GM23338 (cell line): ENCODE measurements around the gene PAX6. TPM values are rescaled to one million over a fixed set of nuclear protein-coding genes. Genes with fewer than 3 reads are reported as not detected.

Experiments
- ATAC-seq: fragments of 200-7000 bp; cut with Tn5 transposase; 3 replicates; pipeline ENCODE4 v1.9.1; 2020
- DNase-seq: peaks from one replicate; pipeline ENCODE4 v3.0.0-alpha.2; 2015; ENCODE audit warnings: low spot score
- H2AFZ ChIP-seq: fragments of 200-600 bp; sonication (generic); 2 replicates; pipeline ENCODE4 v1.8.0; 2016; ENCODE audit warnings: antibody characterized with exemption, mild to moderate bottlenecking, moderate library complexity
- H3F3A ChIP-seq: fragments of 200-600 bp; sonication (generic); replicated peaks from 2 replicates; pipeline ENCODE4 v1.8.0; 2017; ENCODE audit warnings: antibody characterized with exemption, mixed run types, low read depth
- H3K27ac ChIP-seq: fragments of 200-600 bp; sonication (generic); 2 replicates; pipeline ENCODE4 v1.6.1; 2016; ENCODE audit warnings: low read depth
- H3K27me3 ChIP-seq: fragments of 200-600 bp; sonication (generic); 2 replicates; pipeline ENCODE4 v1.8.0; 2016; ENCODE audit warnings: mild to moderate bottlenecking, mixed run types, moderate library complexity; ENCODE audit not compliant: insufficient read depth
- H3K36me3 ChIP-seq: fragments of 200-600 bp; sonication (generic); 2 replicates; pipeline ENCODE4 v1.8.0; 2016; ENCODE audit warnings: mild to moderate bottlenecking; ENCODE audit not compliant: insufficient read depth
- H3K4me1 ChIP-seq: fragments of 200-600 bp; sonication (generic); 2 replicates; pipeline ENCODE4 v1.8.0; 2016; ENCODE audit warnings: mild to moderate bottlenecking, moderate library complexity; ENCODE audit not compliant: insufficient read depth
- H3K4me2 ChIP-seq: fragments of 200-600 bp; sonication (generic); 2 replicates; pipeline ENCODE4 v1.7.1; 2017; ENCODE audit warnings: mixed run types
- H3K4me3 ChIP-seq: fragments of 200-600 bp; sonication (generic); 2 replicates; pipeline ENCODE4 v1.6.1; 2016; ENCODE audit warnings: mixed run types
- H3K79me2 ChIP-seq: fragments of 200-600 bp; sonication (generic); replicated peaks from 2 replicates; pipeline ENCODE4 v1.8.0; 2017; ENCODE audit warnings: mild to moderate bottlenecking; ENCODE audit not compliant: insufficient read depth
- H3K9me2 ChIP-seq: fragments of 200-600 bp; sonication (generic); 2 replicates; pipeline ENCODE4 v1.8.0; 2017; ENCODE audit not compliant: insufficient read depth
- H4K20me1 ChIP-seq: fragments of 200-600 bp; sonication (generic); replicated peaks from 2 replicates; pipeline ENCODE4 v1.8.0; 2017; ENCODE audit warnings: mild to moderate bottlenecking; ENCODE audit not compliant: insufficient read depth
- H3K27ac Mint-ChIP-seq: 2 replicates; pipeline ENCODE4 v1.8.0; 2020; ENCODE audit warnings: inconsistent platforms, mild to moderate bottlenecking, moderate library complexity, mixed read lengths
- H3K27me3 Mint-ChIP-seq: 3 replicates; pipeline ENCODE4 v1.8.0; 2022; ENCODE audit warnings: low read depth, mild to moderate bottlenecking, moderate library complexity, mixed read lengths, inconsistent platforms; ENCODE audit not compliant: insufficient read depth, poor library complexity
- H3K36me3 Mint-ChIP-seq: 3 replicates; pipeline ENCODE4 v1.8.0; 2021; ENCODE audit warnings: low read depth, mild to moderate bottlenecking, inconsistent platforms, moderate library complexity, mixed read lengths
- H3K4me1 Mint-ChIP-seq: 3 replicates; pipeline ENCODE4 v1.8.0; 2020; ENCODE audit warnings: mild to moderate bottlenecking, inconsistent platforms, mixed read lengths
- H3K4me3 Mint-ChIP-seq: 3 replicates; pipeline ENCODE4 v1.8.0; 2021; ENCODE audit warnings: moderate library complexity, mild to moderate bottlenecking, inconsistent platforms, mixed read lengths
- H3K9me3 Mint-ChIP-seq: 3 replicates; pipeline ENCODE4 v1.8.0; 2020; ENCODE audit warnings: moderate library complexity, mild to moderate bottlenecking, inconsistent platforms, mixed read lengths
- CREB1 ChIP-seq: fragments of 250-450 bp; sonication (Bioruptor Pico); IDR thresholded peaks from 2 replicates; pipeline ENCODE4 v1.5.0; 2020; ENCODE audit warnings: low read depth, mild to moderate bottlenecking, moderate library complexity
- CTCF ChIP-seq, 2 experiments: fragments of 200-600 bp in 1 of 2; sonication (generic) in 1 of 2; conservative IDR thresholded peaks; 2 replicates each; pipeline versions ENCODE4 v1.5.1 to v1.6.1; 2016 to 2017; ENCODE audit warnings: antibody characterized with exemption in 2 of 2, low read depth in 2 of 2, mild to moderate bottlenecking in 2 of 2, moderate library complexity in 1 of 2
- EZH2 ChIP-seq: fragments of 200-600 bp; sonication (generic); IDR thresholded peaks from one replicate; pipeline ENCODE4 v1.8.0; 2017; ENCODE audit warnings: antibody characterized with exemption, mild to moderate bottlenecking, low read depth; ENCODE audit not compliant: unreplicated experiment
- EZH2phosphoT487 ChIP-seq: fragments of 200-600 bp; sonication (generic); IDR thresholded peaks from one replicate; pipeline ENCODE4 v1.8.1; 2018; ENCODE audit warnings: antibody characterized with exemption; ENCODE audit not compliant: unreplicated experiment
- JUNB ChIP-seq: IDR thresholded peaks from one replicate; pipeline ENCODE4 v1.6.1; 2016; ENCODE audit warnings: antibody characterized with exemption; ENCODE audit not compliant: unreplicated experiment
- NANOG ChIP-seq: IDR thresholded peaks from 2 replicates; pipeline ENCODE4 v1.6.1; 2016; ENCODE audit warnings: antibody characterized with exemption, borderline replicate concordance
- POLR2AphosphoS5 ChIP-seq: IDR thresholded peaks from 2 replicates; pipeline ENCODE4 v1.6.1; 2016; ENCODE audit warnings: antibody characterized with exemption, low read depth
- REST ChIP-seq: IDR thresholded peaks from one replicate; pipeline ENCODE4 v1.6.1; 2018; ENCODE audit warnings: antibody characterized with exemption; ENCODE audit not compliant: unreplicated experiment
- ZNF114 ChIP-seq: fragments of 250-450 bp; sonication (Bioruptor Pico); IDR thresholded peaks from 2 replicates; pipeline ENCODE4 v1.5.0; 2020; ENCODE audit warnings: mild to moderate bottlenecking, moderate library complexity
- ZNF331 ChIP-seq: fragments of 250-450 bp; sonication (Bioruptor Pico); IDR thresholded peaks from 2 replicates; pipeline ENCODE4 v1.5.0; 2020; ENCODE audit warnings: low read depth, mild to moderate bottlenecking, moderate library complexity
- polyA plus RNA-seq: library from polyadenylated mRNA; unstranded; fragments of >200 nt; fragmentation: Nextera tagmentation; extraction: Ambion mirVana; gene quantifications from 2 replicates; pipeline ENCODE4 v1.2.1, GENCODE V29; 2016
- total RNA-seq: library from RNA; depleted of rRNA; stranded (reverse); fragments of >200 nt; shearing (Covaris generic); gene quantifications from 2 replicates; pipeline ENCODE4 v1.2.3, GENCODE V29; 2014
- TF ChIP-seq, protein P1 (sequence below): fragments of 250-450 bp; sonication (Bioruptor Pico); IDR thresholded peaks from 2 replicates; pipeline ENCODE4 v1.5.0; 2020; ENCODE audit warnings: mild to moderate bottlenecking, moderate library complexity

Gene PAX6
- total and polyA plus RNA-seq, 2 experiments from 2014 or later, result 0.17 to 0.45 TPM

- ATAC-seq, result no peak
- Histone ChIP-seq H3K79me2 (no peaks in the 10 kb centered on the region), H3K4me1 (peaks cover 71% of the 10 kb centered on the region), H3K27ac (no peak overlapping the region), H3K4me2 (peak overlapping the region; percentile 74), H3K4me3 (peak overlapping the region; percentile 58), H3K9me2 (no peaks in the 10 kb centered on the region), H3F3A (peaks cover 51% of the 10 kb centered on the region), H4K20me1 (peaks cover 29% of the 10 kb centered on the region), H2AFZ (no peak overlapping the region), H3K36me3 (no peaks in the 10 kb centered on the region), H3K27me3 (peaks cover 100% of the 10 kb centered on the region)
- peak; percentile 71 for DNase-seq
- Mint-ChIP-seq H3K4me1 (peaks cover 63% of the 10 kb centered on the region), H3K36me3 (no peaks in the 10 kb centered on the region), H3K9me3 (peaks cover 7% of the 10 kb centered on the region; the same call in 2 of the 3 replicates), H3K27me3 (peaks cover 99% of the 10 kb centered on the region), H3K4me3 (peak overlapping the region; percentile 65), H3K27ac (no peak overlapping the region)
- peak; percentile 39 for TF ChIP-seq EZH2phosphoT487
- no peak for TF ChIP-seq CREB1 (CRISPR knock-in tag)
- TF ChIP-seq ZNF331 (CRISPR knock-in tag), result no peak
- no peak for TF ChIP-seq POLR2AphosphoS5
- no peak for TF ChIP-seq NANOG
- TF ChIP-seq CTCF (conservative IDR thresholded peaks at IDR 0.05; ENCODE audit: low read depth in 2 of 2), result no peak
- peak; percentile 99 for TF ChIP-seq EZH2
- no peak for TF ChIP-seq JUNB
- TF ChIP-seq, protein P1, sequence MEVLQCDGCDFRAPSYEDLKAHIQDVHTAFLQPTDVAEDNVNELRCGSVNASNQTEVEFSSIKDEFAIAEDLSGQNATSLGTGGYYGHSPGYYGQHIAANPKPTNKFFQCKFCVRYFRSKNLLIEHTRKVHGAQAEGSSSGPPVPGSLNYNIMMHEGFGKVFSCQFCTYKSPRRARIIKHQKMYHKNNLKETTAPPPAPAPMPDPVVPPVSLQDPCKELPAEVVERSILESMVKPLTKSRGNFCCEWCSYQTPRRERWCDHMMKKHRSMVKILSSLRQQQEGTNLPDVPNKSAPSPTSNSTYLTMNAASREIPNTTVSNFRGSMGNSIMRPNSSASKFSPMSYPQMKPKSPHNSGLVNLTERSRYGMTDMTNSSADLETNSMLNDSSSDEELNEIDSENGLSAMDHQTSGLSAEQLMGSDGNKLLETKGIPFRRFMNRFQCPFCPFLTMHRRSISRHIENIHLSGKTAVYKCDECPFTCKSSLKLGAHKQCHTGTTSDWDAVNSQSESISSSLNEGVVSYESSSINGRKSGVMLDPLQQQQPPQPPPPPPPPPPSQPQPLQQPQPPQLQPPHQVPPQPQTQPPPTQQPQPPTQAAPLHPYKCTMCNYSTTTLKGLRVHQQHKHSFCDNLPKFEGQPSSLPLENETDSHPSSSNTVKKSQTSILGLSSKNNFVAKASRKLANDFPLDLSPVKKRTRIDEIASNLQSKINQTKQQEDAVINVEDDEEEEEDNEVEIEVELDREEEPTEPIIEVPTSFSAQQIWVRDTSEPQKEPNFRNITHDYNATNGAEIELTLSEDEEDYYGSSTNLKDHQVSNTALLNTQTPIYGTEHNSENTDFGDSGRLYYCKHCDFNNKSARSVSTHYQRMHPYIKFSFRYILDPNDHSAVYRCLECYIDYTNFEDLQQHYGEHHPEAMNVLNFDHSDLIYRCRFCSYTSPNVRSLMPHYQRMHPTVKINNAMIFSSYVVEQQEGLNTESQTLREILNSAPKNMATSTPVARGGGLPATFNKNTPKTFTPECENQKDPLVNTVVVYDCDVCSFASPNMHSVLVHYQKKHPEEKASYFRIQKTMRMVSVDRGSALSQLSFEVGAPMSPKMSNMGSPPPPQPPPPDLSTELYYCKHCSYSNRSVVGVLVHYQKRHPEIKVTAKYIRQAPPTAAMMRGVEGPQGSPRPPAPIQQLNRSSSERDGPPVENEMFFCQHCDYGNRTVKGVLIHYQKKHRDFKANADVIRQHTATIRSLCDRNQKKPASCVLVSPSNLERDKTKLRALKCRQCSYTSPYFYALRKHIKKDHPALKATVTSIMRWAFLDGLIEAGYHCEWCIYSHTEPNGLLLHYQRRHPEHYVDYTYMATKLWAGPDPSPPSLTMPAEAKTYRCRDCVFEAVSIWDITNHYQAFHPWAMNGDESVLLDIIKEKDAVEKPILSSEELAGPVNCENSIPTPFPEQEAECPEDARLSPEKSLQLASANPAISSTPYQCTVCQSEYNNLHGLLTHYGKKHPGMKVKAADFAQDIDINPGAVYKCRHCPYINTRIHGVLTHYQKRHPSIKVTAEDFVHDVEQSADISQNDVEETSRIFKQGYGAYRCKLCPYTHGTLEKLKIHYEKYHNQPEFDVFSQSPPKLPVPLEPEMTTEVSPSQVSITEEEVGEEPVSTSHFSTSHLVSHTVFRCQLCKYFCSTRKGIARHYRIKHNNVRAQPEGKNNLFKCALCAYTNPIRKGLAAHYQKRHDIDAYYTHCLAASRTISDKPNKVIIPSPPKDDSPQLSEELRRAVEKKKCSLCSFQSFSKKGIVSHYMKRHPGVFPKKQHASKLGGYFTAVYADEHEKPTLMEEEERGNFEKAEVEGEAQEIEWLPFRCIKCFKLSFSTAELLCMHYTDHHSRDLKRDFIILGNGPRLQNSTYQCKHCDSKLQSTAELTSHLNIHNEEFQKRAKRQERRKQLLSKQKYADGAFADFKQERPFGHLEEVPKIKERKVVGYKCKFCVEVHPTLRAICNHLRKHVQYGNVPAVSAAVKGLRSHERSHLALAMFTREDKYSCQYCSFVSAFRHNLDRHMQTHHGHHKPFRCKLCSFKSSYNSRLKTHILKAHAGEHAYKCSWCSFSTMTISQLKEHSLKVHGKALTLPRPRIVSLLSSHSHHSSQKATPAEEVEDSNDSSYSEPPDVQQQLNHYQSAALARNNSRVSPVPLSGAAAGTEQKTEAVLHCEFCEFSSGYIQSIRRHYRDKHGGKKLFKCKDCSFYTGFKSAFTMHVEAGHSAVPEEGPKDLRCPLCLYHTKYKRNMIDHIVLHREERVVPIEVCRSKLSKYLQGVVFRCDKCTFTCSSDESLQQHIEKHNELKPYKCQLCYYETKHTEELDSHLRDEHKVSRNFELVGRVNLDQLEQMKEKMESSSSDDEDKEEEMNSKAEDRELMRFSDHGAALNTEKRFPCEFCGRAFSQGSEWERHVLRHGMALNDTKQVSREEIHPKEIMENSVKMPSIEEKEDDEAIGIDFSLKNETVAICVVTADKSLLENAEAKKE, result no peak
- TF ChIP-seq ZNF114 (CRISPR knock-in tag), result no peak
- no peak for TF ChIP-seq REST
These were observed 7.3 kb downstream of the PAX6 start for GRCh38 chr11:31803813-31804311.
